ENCODE results near the gene PITRM1. TPM values are rescaled to one million over a fixed set of nuclear protein-coding genes. Genes with fewer than 3 reads are reported as not detected.
A peak's percentile ranks its signal among the peaks of the same experiment; 100 is the strongest.

Gene PITRM1
- total RNA-seq, 2 donors from 2014 or later = 47.7 to 103 TPM

GRCh38 chr10:3109196-3109595 is 63.4 kb downstream of the PITRM1 start:
- no peak overlapping the region for H3K27ac ChIP-seq

GRCh38 chr10:3108575-3109105 is 63.9 kb downstream of the PITRM1 start:
- no peak overlapping the region for H3K27ac ChIP-seq
- H3K4me3 ChIP-seq = no peak overlapping the region
- H3K9me3 ChIP-seq = no peaks in the 10 kb centered on the region
- intact Hi-C loops (cut with DNase I) = no loop called here
- 93% methylated on average over 21 of the region's 21 CpGs for WGBS
- peaks cover 0 to 5% of the 10 kb centered on the region in 2 donors for H3K36me3 ChIP-seq
- TF ChIP-seq POLR2A (IDR thresholded peaks at IDR 0.05) (no peak), CTCF (IDR thresholded peaks at IDR 0.05) (no peak)
- H3K27me3 ChIP-seq (replicated peaks; ENCODE audit: insufficient read depth) = no peaks in the 10 kb centered on the region
- H3K4me1 ChIP-seq (replicated peaks) = no peaks in the 10 kb centered on the region
- DNase-seq (ENCODE audit: low spot score) = no peak

More at GRCh38 chr10:3109196-3109595, 63.4 kb downstream of the PITRM1 start:
- peaks cover 0 to 5% of the 10 kb centered on the region in 2 donors for H3K36me3 ChIP-seq
- no peaks in the 10 kb centered on the region for H3K27me3 ChIP-seq (replicated peaks; ENCODE audit: insufficient read depth)
- TF ChIP-seq CTCF (IDR thresholded peaks at IDR 0.05) (no peak), POLR2A (IDR thresholded peaks at IDR 0.05) (no peak), POLR2AphosphoS5 (IDR thresholded peaks at IDR 0.05) (no peak)
- 96% methylated on average over 21 of the region's 21 CpGs for WGBS
- no peak for DNase-seq (ENCODE audit: low spot score)
- no peak overlapping the region for H3K4me3 ChIP-seq
- H3K9me3 ChIP-seq = no peaks in the 10 kb centered on the region
- H3K4me1 ChIP-seq (replicated peaks) = no peaks in the 10 kb centered on the region
- intact Hi-C loops (cut with DNase I) = no loop called here

- Histone ChIP-seq H3K36me3 (peaks cover 0 to 2% of the 10 kb centered on the region in 2 donors), H3K4me3 (no peak overlapping the region), H3K27ac (peak overlapping the region; percentile 63 to 75), H3K4me1 (replicated peaks) (peaks cover 5% of the 10 kb centered on the region), H3K27me3 (replicated peaks; ENCODE audit: insufficient read depth) (no peaks in the 10 kb centered on the region), H3K9me3 (no peaks in the 10 kb centered on the region)
- 59% methylated on average over 8 of the region's 8 CpGs for WGBS
- intact Hi-C loops (cut with DNase I) = no loop called here
- TF ChIP-seq POLR2AphosphoS5 (IDR thresholded peaks at IDR 0.05) (no peak), CTCF (IDR thresholded peaks at IDR 0.05) (no peak), POLR2A (IDR thresholded peaks at IDR 0.05) (no peak)
- DNase-seq (ENCODE audit: low spot score) = no peak
Observed at GRCh38 chr10:3108033-3108432, 64.5 kb downstream of the PITRM1 start.

- H3K4me3 ChIP-seq = no peak overlapping the region
Observed at GRCh38 chr10:3107426-3107961, 65.1 kb downstream of the PITRM1 start.

More at GRCh38 chr10:3107426-3107961, 65.1 kb downstream of the PITRM1 start:
- DNase-seq (ENCODE audit: low spot score) = peak; percentile 89
- Histone ChIP-seq H3K27ac (peak overlapping the region; percentile 63 to 75), H3K27me3 (replicated peaks; ENCODE audit: insufficient read depth) (no peaks in the 10 kb centered on the region), H3K36me3 (no peaks in the 10 kb centered on the region), H3K9me3 (no peaks in the 10 kb centered on the region), H3K4me1 (replicated peaks) (peaks cover 11% of the 10 kb centered on the region)
- WGBS = 35% methylated on average over 22 of the region's 22 CpGs
- TF ChIP-seq POLR2A (IDR thresholded peaks at IDR 0.05) (peak; percentile 24), POLR2AphosphoS5 (IDR thresholded peaks at IDR 0.05) (peak; percentile 81), CTCF (IDR thresholded peaks at IDR 0.05) (no peak)
- intact Hi-C loops (cut with DNase I) = no loop called here
